Neural progenitor cell (in vitro differentiated cells): ENCODE measurements around the gene ARL17B. TPM values are rescaled to one million over a fixed set of nuclear protein-coding genes. Genes with fewer than 3 reads are reported as not detected.
"Not testable (repeated sequence)": the region's sequence is repeated elsewhere in the genome, so short reads cannot be mapped to it uniquely, and the experiment has no call there.

ENCODE experiments used
- DNase-seq: peaks from one replicate; pipeline ENCODE4 v3.0.0-alpha.2; 2016; ENCODE audit warnings: low spot score
- H2AFZ ChIP-seq: fragments of 200-600 bp; sonication (generic); replicated peaks from 2 replicates; pipeline ENCODE4 v1.6.1; 2016; ENCODE audit warnings: antibody characterized with exemption
- H3F3A ChIP-seq: fragments of 200-600 bp; sonication (generic); 2 replicates; pipeline ENCODE4 v1.6.1; 2016; ENCODE audit warnings: antibody characterized with exemption, low read depth
- H3K27ac ChIP-seq: fragments of 200-600 bp; sonication (generic); 2 replicates; pipeline ENCODE4 v1.5.1; 2016; ENCODE audit warnings: mild to moderate bottlenecking
- H3K27me3 ChIP-seq: fragments of 200-600 bp; sonication (generic); 2 replicates; pipeline ENCODE4 v1.6.1; 2016; ENCODE audit warnings: mild to moderate bottlenecking, moderate library complexity
- H3K36me3 ChIP-seq: fragments of 200-600 bp; sonication (generic); 2 replicates; pipeline ENCODE4 v1.5.1; 2016
- H3K4me1 ChIP-seq: fragments of 200-600 bp; sonication (generic); 2 replicates; pipeline ENCODE4 v1.6.1; 2016; ENCODE audit warnings: mixed run types
- H3K4me2 ChIP-seq: fragments of 200-600 bp; sonication (generic); 2 replicates; pipeline ENCODE4 v1.6.1; 2016
- H3K4me3 ChIP-seq: fragments of 200-600 bp; sonication (generic); 2 replicates; pipeline ENCODE4 v1.5.1; 2016
- H3K79me2 ChIP-seq: fragments of 200-600 bp; sonication (generic); 2 replicates; pipeline ENCODE4 v1.6.1; 2016; ENCODE audit warnings: low read depth
- H3K9ac ChIP-seq: fragments of 200-600 bp; sonication (generic); 2 replicates; pipeline ENCODE4 v1.6.1; 2016
- H3K9me3 ChIP-seq: fragments of 200-600 bp; sonication (generic); 2 replicates; pipeline ENCODE4 v1.5.1; 2016; ENCODE audit warnings: low read depth
- H4K20me1 ChIP-seq: fragments of 200-600 bp; sonication (generic); 2 replicates; pipeline ENCODE4 v1.6.1; 2016; ENCODE audit warnings: low read depth
- H3K27ac Mint-ChIP-seq: 3 replicates; pipeline ENCODE4 v1.8.0; 2021; ENCODE audit warnings: mixed read lengths
- H3K27me3 Mint-ChIP-seq: 2 replicates; pipeline ENCODE4 v1.8.0; 2022; ENCODE audit warnings: low read depth, mild to moderate bottlenecking, inconsistent platforms, moderate library complexity, mixed read lengths; ENCODE audit not compliant: insufficient read depth
- H3K36me3 Mint-ChIP-seq: 3 replicates; pipeline ENCODE4 v1.8.0; 2021; ENCODE audit warnings: mixed read lengths
- H3K4me1 Mint-ChIP-seq: 3 replicates; pipeline ENCODE4 v1.8.0; 2021; ENCODE audit warnings: mixed read lengths
- H3K4me3 Mint-ChIP-seq: 3 replicates; pipeline ENCODE4 v1.8.0; 2021; ENCODE audit warnings: mild to moderate bottlenecking, moderate library complexity, mixed read lengths
- H3K9me3 Mint-ChIP-seq: 3 replicates; pipeline ENCODE4 v1.8.0; 2020; ENCODE audit warnings: mixed read lengths
- EZH2 ChIP-seq: fragments of 200-600 bp; sonication (generic); IDR thresholded peaks from 2 replicates; pipeline ENCODE4 v1.6.1; 2017; ENCODE audit warnings: antibody characterized with exemption, mild to moderate bottlenecking, moderate library complexity
- EZH2phosphoT487 ChIP-seq: fragments of 200-600 bp; sonication (generic); IDR thresholded peaks from 2 replicates; pipeline ENCODE4 v1.6.1; 2017; ENCODE audit warnings: antibody characterized with exemption
- total RNA-seq: library from RNA; depleted of rRNA; stranded (reverse); fragments of >200 nt; gene quantifications from 2 replicates; pipeline ENCODE4 v1.2.3, GENCODE V29; 2015; ENCODE audit warnings: low replicate concordance
- TF ChIP-seq, protein P1 (sequence below): fragments of 200-600 bp; sonication (generic); IDR thresholded peaks from 2 replicates; pipeline ENCODE4 v1.5.1; 2017; ENCODE audit warnings: antibody characterized with exemption, mild to moderate bottlenecking

ARL17B gene
- total RNA-seq, 1 donor from 2014 or later, result 22.4 TPM

DNA sequence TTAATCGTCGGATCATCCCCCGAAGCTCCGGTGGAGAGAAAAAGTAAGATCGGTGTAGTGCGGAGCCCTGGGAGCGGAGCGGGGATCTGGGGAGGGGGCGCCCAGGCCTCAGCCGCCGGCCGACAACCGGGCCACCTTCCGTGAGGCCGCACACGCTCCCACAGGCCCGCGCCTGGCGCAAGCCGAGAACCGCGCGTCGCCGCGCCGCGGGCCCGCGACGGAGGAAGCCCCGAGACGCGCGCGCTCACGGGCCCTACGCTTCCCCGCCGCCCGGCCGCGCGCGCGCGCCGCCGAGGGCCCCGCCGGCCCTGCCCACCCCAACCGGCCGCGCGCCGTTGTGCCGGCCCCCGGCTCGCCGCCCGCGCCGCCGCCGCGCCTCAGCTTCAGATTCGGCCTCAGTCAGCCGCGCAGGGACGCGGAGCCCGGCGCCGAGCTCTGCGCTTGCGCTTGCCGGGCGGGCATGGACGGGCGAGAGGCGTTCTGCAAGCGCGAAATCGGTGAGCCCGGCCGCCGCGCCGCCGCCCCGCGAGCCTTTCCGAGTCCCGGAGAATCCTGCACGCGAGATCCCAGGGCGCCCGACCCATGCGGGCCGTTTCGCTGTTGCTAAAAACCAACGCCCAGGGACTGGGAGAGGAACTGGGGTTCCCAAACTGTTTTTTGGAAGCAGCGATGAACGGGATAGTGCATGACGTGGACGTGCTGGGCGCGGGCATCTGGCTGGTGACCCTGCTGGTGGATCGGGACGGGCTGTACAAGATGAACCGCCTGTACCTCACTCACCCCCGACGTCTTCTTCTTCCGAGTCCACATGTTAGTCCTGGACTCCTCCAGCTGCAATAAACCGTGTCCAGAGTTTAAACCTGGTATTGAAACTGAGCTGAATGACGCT is 94.7 kb downstream of the ARL17B start:
- Histone ChIP-seq H3K36me3 (no peaks in the 10 kb centered on the region), H3K9ac (no peak overlapping the region), H3K79me2 (no peaks in the 10 kb centered on the region), H3K27ac (no peak overlapping the region), H3F3A (peaks cover 29% of the 10 kb centered on the region), H4K20me1 (peaks cover 13% of the 10 kb centered on the region), H3K4me1 (no peaks in the 10 kb centered on the region), H3K9me3 (no peaks in the 10 kb centered on the region), H3K4me3 (peak overlapping the region; percentile 71), H2AFZ (peak overlapping the region; percentile 99), H3K27me3 (peaks cover 89% of the 10 kb centered on the region), H3K4me2 (peak overlapping the region; percentile 89)
- Mint-ChIP-seq H3K4me1 (peaks cover 16% of the 10 kb centered on the region), H3K4me3 (peak overlapping the region; percentile 93), H3K9me3 (no peaks in the 10 kb centered on the region), H3K36me3 (no peaks in the 10 kb centered on the region), H3K27ac (peak overlapping the region; percentile 86), H3K27me3 (peaks cover 46% of the 10 kb centered on the region)
- peak; percentile 28 for TF ChIP-seq EZH2phosphoT487
- peak; percentile 86 for TF ChIP-seq EZH2
- TF ChIP-seq, protein P1, sequence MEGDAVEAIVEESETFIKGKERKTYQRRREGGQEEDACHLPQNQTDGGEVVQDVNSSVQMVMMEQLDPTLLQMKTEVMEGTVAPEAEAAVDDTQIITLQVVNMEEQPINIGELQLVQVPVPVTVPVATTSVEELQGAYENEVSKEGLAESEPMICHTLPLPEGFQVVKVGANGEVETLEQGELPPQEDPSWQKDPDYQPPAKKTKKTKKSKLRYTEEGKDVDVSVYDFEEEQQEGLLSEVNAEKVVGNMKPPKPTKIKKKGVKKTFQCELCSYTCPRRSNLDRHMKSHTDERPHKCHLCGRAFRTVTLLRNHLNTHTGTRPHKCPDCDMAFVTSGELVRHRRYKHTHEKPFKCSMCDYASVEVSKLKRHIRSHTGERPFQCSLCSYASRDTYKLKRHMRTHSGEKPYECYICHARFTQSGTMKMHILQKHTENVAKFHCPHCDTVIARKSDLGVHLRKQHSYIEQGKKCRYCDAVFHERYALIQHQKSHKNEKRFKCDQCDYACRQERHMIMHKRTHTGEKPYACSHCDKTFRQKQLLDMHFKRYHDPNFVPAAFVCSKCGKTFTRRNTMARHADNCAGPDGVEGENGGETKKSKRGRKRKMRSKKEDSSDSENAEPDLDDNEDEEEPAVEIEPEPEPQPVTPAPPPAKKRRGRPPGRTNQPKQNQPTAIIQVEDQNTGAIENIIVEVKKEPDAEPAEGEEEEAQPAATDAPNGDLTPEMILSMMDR, result no peak
- DNase-seq, result peak; percentile 97

- Mint-ChIP-seq H3K4me1 (peaks cover 16% of the 10 kb centered on the region), H3K27me3 (peaks cover 43% of the 10 kb centered on the region), H3K4me3 (peak overlapping the region; percentile 93), H3K27ac (peak overlapping the region; percentile 86)
- not testable (repeated sequence) for H3K9me3 Mint-ChIP-seq, H3K79me2 ChIP-seq, H3K27ac ChIP-seq, H3K36me3 ChIP-seq, H3K9ac ChIP-seq, H3K4me1 ChIP-seq, H3K9me3 ChIP-seq, H3K36me3 Mint-ChIP-seq, DNase-seq
- Histone ChIP-seq H3F3A (peaks cover 29% of the 10 kb centered on the region), H3K4me3 (peak overlapping the region; percentile 71), H2AFZ (peak overlapping the region; percentile 71), H3K27me3 (peaks cover 96% of the 10 kb centered on the region), H4K20me1 (peaks cover 13% of the 10 kb centered on the region), H3K4me2 (peak overlapping the region; percentile 82)
- peak; percentile 46 for TF ChIP-seq EZH2phosphoT487
Measured at GRCh38 chr17:46266063-46266655, 95.4 kb downstream of the ARL17B start.

DNA sequence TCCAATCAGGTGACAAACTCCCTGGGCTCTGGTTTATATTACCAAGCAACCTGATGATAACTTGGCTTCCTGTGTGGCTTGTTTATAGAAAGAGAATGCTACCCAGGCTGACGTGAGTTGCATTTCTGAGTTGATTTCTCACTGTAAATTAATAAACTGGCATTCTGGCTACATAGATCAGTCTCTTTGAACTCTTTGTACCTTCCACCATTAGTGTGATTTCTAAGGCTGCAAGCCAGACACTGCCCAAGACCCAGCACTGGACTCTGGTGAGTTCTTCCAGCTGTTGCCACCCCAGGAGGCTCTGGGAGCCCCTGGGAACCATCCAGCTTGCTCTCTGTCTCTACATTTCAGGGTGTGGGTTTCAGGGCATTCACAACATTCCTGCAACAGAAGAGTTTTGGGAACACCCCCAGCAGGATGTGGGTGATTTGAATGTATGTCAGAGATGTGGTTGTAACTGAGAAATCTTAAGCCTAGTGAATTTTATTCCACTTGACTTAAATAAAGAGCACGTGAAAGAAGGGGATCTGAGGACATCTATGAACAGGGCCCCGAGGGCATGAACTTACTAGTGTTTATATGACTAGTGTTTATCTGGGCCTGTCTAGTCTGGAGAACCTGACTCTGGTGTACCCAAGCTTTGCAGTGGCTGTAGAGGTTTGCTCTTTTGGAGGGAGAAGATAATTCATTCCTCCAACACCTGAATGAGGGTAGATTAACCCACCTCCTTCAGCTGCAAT is 96.9 kb downstream of the ARL17B start:
- H3F3A ChIP-seq, result peaks cover 29% of the 10 kb centered on the region
- H3K4me1 ChIP-seq, result no peaks in the 10 kb centered on the region
- H3K36me3 ChIP-seq, result no peaks in the 10 kb centered on the region
- H3K4me2 ChIP-seq, result no peak overlapping the region
- no peak overlapping the region for H3K27ac ChIP-seq
- H3K27me3 ChIP-seq, result peaks cover 97% of the 10 kb centered on the region
- peak overlapping the region; percentile 54 for H3K4me3 Mint-ChIP-seq
- DNase-seq, result no peak
- H3K36me3 Mint-ChIP-seq, result peaks cover 5% of the 10 kb centered on the region
- no peak overlapping the region for H3K27ac Mint-ChIP-seq
- TF ChIP-seq EZH2 (no peak), EZH2phosphoT487 (no peak)
- TF ChIP-seq, protein P1, result no peak
- H2AFZ ChIP-seq, result no peak overlapping the region
- H3K4me3 ChIP-seq, result no peak overlapping the region
- peaks cover 23% of the 10 kb centered on the region for H3K4me1 Mint-ChIP-seq
- no peaks in the 10 kb centered on the region for H3K9me3 ChIP-seq
- H3K27me3 Mint-ChIP-seq, result peaks cover 47% of the 10 kb centered on the region
- peaks cover 13% of the 10 kb centered on the region for H4K20me1 ChIP-seq
- H3K79me2 ChIP-seq, result no peaks in the 10 kb centered on the region
- H3K9me3 Mint-ChIP-seq, result no peaks in the 10 kb centered on the region
- no peak overlapping the region for H3K9ac ChIP-seq
